ENCODE measurements around the gene EFNB2. TPM values are rescaled to one million over a fixed set of nuclear protein-coding genes. Genes with fewer than 3 reads are reported as not detected.

Gene EFNB2
- total and polyA plus RNA-seq, 2 of the 13 experiments (the other 11 are each of a cell fraction or from before 2014, with no cell fraction given) = 0.11 to 0.20 TPM

DNA sequence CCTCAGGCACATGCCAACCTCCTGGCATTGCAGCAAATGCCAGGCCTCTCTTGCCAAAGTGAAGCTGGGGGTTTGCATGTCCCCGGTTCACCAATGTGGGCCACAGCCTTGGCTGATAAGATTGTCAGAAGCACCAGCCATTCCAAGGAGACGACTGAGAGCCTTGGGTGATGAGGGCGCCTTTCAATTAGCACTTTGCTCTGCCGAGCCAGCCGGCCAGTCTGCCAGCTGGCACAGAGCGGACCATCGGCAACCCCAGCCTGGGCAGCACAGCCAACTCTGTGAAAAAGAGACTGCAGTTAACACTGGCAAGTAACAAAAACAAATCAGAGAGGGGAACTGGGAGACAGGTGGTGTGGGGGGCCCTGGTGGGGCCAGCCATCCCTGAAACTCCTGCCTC lies 67.3 kb downstream of the EFNB2 start (continued):
- TF ChIP-seq HNRNPH1 (optimal IDR thresholded peaks at IDR 0.05; ENCODE audit: low read depth, low read length) = no peak
- no peak for TF ChIP-seq SRSF9 (IDR thresholded peaks at IDR 0.05; ENCODE audit: borderline replicate concordance, insufficient read depth, low read depth, low read length, poor library complexity, severe bottlenecking)
- TF ChIP-seq RFX3 (CRISPR knock-in tag; IDR thresholded peaks at IDR 0.05) = no peak
- TF ChIP-seq, protein P1, sequence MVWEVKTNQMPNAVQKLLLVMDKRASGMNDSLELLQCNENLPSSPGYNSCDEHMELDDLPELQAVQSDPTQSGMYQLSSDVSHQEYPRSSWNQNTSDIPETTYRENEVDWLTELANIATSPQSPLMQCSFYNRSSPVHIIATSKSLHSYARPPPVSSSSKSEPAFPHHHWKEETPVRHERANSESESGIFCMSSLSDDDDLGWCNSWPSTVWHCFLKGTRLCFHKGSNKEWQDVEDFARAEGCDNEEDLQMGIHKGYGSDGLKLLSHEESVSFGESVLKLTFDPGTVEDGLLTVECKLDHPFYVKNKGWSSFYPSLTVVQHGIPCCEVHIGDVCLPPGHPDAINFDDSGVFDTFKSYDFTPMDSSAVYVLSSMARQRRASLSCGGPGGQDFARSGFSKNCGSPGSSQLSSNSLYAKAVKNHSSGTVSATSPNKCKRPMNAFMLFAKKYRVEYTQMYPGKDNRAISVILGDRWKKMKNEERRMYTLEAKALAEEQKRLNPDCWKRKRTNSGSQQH (CRISPR knock-in tag; IDR thresholded peaks at IDR 0.05; ENCODE audit: low read depth) = no peak

DNA sequence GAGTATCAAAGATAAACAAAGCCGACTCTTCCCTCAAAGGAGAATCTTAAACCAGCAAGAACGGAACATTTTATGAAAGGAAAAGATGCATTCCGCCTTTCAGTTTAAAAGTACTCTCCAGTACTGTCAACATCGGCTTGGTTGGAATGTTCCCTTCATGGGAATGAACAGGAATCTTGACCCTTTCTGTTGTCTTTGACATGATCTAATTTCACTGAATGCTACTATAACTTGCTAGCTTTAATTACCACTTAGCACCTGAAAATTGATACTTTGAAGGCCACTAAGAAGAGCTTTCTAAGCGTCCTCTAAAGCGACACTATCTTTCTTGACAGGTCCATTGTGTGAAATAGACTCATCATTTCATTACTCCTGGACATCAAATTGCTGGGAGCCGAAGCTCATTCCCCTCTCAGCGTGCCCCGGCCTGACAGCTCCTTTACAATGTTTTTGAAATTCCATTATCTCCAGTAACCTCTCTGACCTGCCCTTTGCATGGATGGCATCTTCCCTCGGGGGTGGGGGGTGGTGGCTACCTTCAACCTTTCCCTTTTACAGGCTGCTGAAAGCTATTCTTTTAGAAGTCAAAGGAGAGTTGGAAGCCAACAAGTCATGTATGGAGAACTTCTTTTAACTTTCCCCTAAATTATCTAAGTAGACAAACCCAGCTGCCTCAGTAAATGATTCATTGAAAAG lies 67.9 kb downstream of the EFNB2 start:
- Histone ChIP-seq H3K79me2 (ENCODE audit: insufficient read depth, low read length) (no peaks in the 10 kb centered on the region), H2AFZ (ENCODE audit: low read length) (no peak overlapping the region), H3K4me2 (ENCODE audit: low read depth, low read length) (no peak overlapping the region), H3K27me3 (ENCODE audit: control insufficient read depth in 1 of 2, insufficient read depth in 2 of 2, low read length in 2 of 2) (peaks cover 6 to 48% of the 10 kb centered on the region in 2 experiments; a peak in 4 of 5 replicates), H3K4me3 (replicated peaks in 1 of 3; ENCODE audit: insufficient read depth in 1 of 3, low read depth in 2 of 3, low read length in 3 of 3) (no peak overlapping the region), H3K36me3 (replicated peaks in 1 of 2; ENCODE audit: control insufficient read depth in 1 of 2, insufficient read depth in 2 of 2, low read length in 2 of 2) (no peaks in the 10 kb centered on the region), H3K9me3 (ENCODE audit: low read length) (no peaks in the 10 kb centered on the region), H4K20me1 (ENCODE audit: insufficient read depth, low read length) (no peaks in the 10 kb centered on the region), H3K4me1 (ENCODE audit: insufficient read depth, low read length) (no peaks in the 10 kb centered on the region), H3K27ac (ENCODE audit: extremely low read length, insufficient read depth, low read length) (no peak overlapping the region), H3K9ac (ENCODE audit: insufficient read depth, low read depth, low read length) (no peak overlapping the region)
- DNase-seq (ENCODE audit: low spot score) (no peak), FAIRE-seq (no peak), ATAC-seq (no peak)
- ChIA-PET POLR2A (no interaction called here), CTCF (ENCODE audit: low intra/inter-chr PET ratio, low total read pairs) (no interaction called here)
- 5% methylated on average over 10 of the region's 10 CpGs for WGBS (ENCODE audit: low lambda C conversion rate)
- no TSS peak for BruUV-seq (replicated peaks)
- intact Hi-C loops (cut with micrococcal nuclease; ENCODE audit: unreplicated experiment) (no loop called here), in situ Hi-C loops (cut with HindIII; ENCODE audit: extremely low pct_ligation_motif_present, low pct_unique_long_range_greater_than_20kb) (no loop called here)
- no peak for TF ChIP-seq SP5 (CRISPR knock-in tag; IDR thresholded peaks at IDR 0.05; ENCODE audit: borderline replicate concordance, low read depth)
- TF ChIP-seq CENPX (CRISPR knock-in tag; IDR thresholded peaks at IDR 0.05) = no peak
- TF ChIP-seq, protein P2, sequence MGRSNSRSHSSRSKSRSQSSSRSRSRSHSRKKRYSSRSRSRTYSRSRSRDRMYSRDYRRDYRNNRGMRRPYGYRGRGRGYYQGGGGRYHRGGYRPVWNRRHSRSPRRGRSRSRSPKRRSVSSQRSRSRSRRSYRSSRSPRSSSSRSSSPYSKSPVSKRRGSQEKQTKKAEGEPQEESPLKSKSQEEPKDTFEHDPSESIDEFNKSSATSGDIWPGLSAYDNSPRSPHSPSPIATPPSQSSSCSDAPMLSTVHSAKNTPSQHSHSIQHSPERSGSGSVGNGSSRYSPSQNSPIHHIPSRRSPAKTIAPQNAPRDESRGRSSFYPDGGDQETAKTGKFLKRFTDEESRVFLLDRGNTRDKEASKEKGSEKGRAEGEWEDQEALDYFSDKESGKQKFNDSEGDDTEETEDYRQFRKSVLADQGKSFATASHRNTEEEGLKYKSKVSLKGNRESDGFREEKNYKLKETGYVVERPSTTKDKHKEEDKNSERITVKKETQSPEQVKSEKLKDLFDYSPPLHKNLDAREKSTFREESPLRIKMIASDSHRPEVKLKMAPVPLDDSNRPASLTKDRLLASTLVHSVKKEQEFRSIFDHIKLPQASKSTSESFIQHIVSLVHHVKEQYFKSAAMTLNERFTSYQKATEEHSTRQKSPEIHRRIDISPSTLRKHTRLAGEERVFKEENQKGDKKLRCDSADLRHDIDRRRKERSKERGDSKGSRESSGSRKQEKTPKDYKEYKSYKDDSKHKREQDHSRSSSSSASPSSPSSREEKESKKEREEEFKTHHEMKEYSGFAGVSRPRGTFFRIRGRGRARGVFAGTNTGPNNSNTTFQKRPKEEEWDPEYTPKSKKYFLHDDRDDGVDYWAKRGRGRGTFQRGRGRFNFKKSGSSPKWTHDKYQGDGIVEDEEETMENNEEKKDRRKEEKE (IDR thresholded peaks at IDR 0.05) = no peak
- no peak for TF ChIP-seq SMC3 (IDR thresholded peaks at IDR 0.05; ENCODE audit: low read length)
- TF ChIP-seq GATAD1 (CRISPR knock-in tag; IDR thresholded peaks at IDR 0.05) = no peak
- TF ChIP-seq ZBTB21 (CRISPR knock-in tag; IDR thresholded peaks at IDR 0.05) = no peak
- no peak for TF ChIP-seq ZBTB38 (CRISPR knock-in tag; IDR thresholded peaks at IDR 0.05)
- no peak for TF ChIP-seq ELF3 (CRISPR knock-in tag; IDR thresholded peaks at IDR 0.05)
- no peak for TF ChIP-seq YEATS2 (CRISPR knock-in tag; IDR thresholded peaks at IDR 0.05; ENCODE audit: borderline replicate concordance)
- TF ChIP-seq ZNF138 (CRISPR knock-in tag; IDR thresholded peaks at IDR 0.05; ENCODE audit: low read depth) = no peak
- TF ChIP-seq ZNF205 (CRISPR knock-in tag; IDR thresholded peaks at IDR 0.05) = no peak
- TF ChIP-seq RBM22 (optimal IDR thresholded peaks at IDR 0.05; ENCODE audit: low read length) = no peak
- TF ChIP-seq RARA (CRISPR knock-in tag; IDR thresholded peaks at IDR 0.05) = no peak
- no peak for TF ChIP-seq KLF6 (CRISPR knock-in tag; IDR thresholded peaks at IDR 0.05)
- no peak for TF ChIP-seq BRCA1 (CRISPR knock-in tag; IDR thresholded peaks at IDR 0.05)
- TF ChIP-seq PTBP1 (IDR thresholded peaks at IDR 0.05; ENCODE audit: low read depth, low read length, poor library complexity, severe bottlenecking) = no peak
- TF ChIP-seq KMT2B (CRISPR knock-in tag; IDR thresholded peaks at IDR 0.05) = no peak
